GM12878 (cell line): ENCODE data around the gene CAB39L. TPM values are rescaled to one million over a fixed set of nuclear protein-coding genes. Genes with fewer than 3 reads are reported as not detected.

Source experiments
- ATAC-seq: fragments of 200-7000 bp; cut with Tn5 transposase; 3 replicates; pipeline ENCODE4 v1.9.1; 2020; ENCODE audit warnings: mild to moderate bottlenecking, moderate library complexity
- BruUV-seq: library from RNA; stranded (reverse); fragments of 400-500 nt; replicated peaks from 2 replicates; lab custom pipeline; 2021; lab: Mats Ljungman, UMichigan
- CTCF ChIA-PET: fragments of 300-600 bp; sonication (Branson Sonifier 250); formaldehyde crosslinking; extraction: SDS; loops from one replicate; lab custom pipeline; 2021; ENCODE audit warnings: inconsistent platforms; lab: Yijun Ruan, JAX
- POLR2A ChIA-PET: fragments of 350-600 bp; formaldehyde crosslinking; extraction: SDS; loops from one replicate; lab custom pipeline; 2021; ENCODE audit warnings: inconsistent platforms; lab: Charles Lee
- RAD21 ChIA-PET: fragments of 300-600 bp; sonication (Branson Sonifier 250); formaldehyde crosslinking; loops from one replicate; lab custom pipeline; 2023; ENCODE audit warnings: antibody characterized with exemption; ENCODE audit not compliant: unreplicated experiment; lab: Charles Lee
- SMC1A ChIA-PET: fragments of 300-600 bp; sonication (Branson Sonifier 250); formaldehyde crosslinking; loops from one replicate; lab custom pipeline; 2023; ENCODE audit not compliant: unreplicated experiment, uncharacterized antibody; lab: Charles Lee
- DNase-seq: peaks from one replicate; pipeline ENCODE4 v3.0.0-alpha.2; 2011; ENCODE audit warnings: low read depth, low spot score
- FAIRE-seq: peaks from 3 replicates; lab custom pipeline; 2011; peaks lifted over from hg19 to GRCh38; lab: Jason Lieb, UNC
- H2AFZ ChIP-seq: 2 replicates; pipeline ENCODE4 v1.6.0; 2011; ENCODE audit warnings: low read depth, low read length, control low read depth; ENCODE audit not compliant: control insufficient read depth
- H3K27ac ChIP-seq: 2 replicates; pipeline ENCODE4 v1.5.1; 2011; ENCODE audit warnings: control low read depth; ENCODE audit not compliant: control insufficient read depth, insufficient read depth
- H3K27me3 ChIP-seq, 2 experiments: replicated peaks in 1 of 2; 2 replicates each; pipeline versions ENCODE4 v1.6.0 to v1.6.1; 2011; ENCODE audit warnings: low read length in 1 of 2; ENCODE audit not compliant: control insufficient read depth in 2 of 2, insufficient read depth in 2 of 2
- H3K36me3 ChIP-seq, 2 experiments: 2 replicates each; pipeline ENCODE4 v1.5.1; 2011; ENCODE audit warnings: low read length in 1 of 2; ENCODE audit not compliant: control insufficient read depth in 2 of 2, insufficient read depth in 2 of 2
- H3K4me1 ChIP-seq: 2 replicates; pipeline ENCODE4 v1.6.1; 2011; ENCODE audit warnings: mild to moderate bottlenecking, low read length, moderate library complexity, mixed read lengths; ENCODE audit not compliant: control insufficient read depth, insufficient read depth
- H3K4me2 ChIP-seq: 2 replicates; pipeline ENCODE4 v1.6.0; 2011; ENCODE audit warnings: control low read depth; ENCODE audit not compliant: control insufficient read depth, insufficient read depth
- H3K4me3 ChIP-seq: fragments of 200-600 bp; sonication (generic); 2 replicates; pipeline ENCODE4 v1.5.1; 2016
- H3K79me2 ChIP-seq: 2 replicates; pipeline ENCODE4 v1.6.0; 2011; ENCODE audit warnings: low read length; ENCODE audit not compliant: control insufficient read depth, insufficient read depth
- H3K9ac ChIP-seq: 2 replicates; pipeline ENCODE4 v1.8.0; 2011; ENCODE audit warnings: low read length, control low read depth, mixed read lengths; ENCODE audit not compliant: control insufficient read depth, insufficient read depth
- H3K9me3 ChIP-seq: replicated peaks from 3 replicates; pipeline ENCODE4 v1.5.1; 2011; ENCODE audit warnings: mild to moderate bottlenecking, low read length; ENCODE audit not compliant: control insufficient read depth, insufficient read depth
- H4K20me1 ChIP-seq: 2 replicates; pipeline ENCODE4 v1.6.0; 2011; ENCODE audit not compliant: control insufficient read depth, insufficient read depth
- ATF7 ChIP-seq: fragments of 450-650 bp; IDR thresholded peaks from 2 replicates; pipeline ENCODE4 v1.6.1; 2016; ENCODE audit warnings: low read depth, mild to moderate bottlenecking
- BHLHE40 ChIP-seq, 2 experiments: fragments of 450-650 bp in 1 of 2; IDR thresholded peaks; 2 replicates each; pipeline ENCODE4 v1.6.1; 2011 to 2017; ENCODE audit warnings: low read depth in 2 of 2, borderline replicate concordance in 1 of 2, improper control_type of control experiment in 1 of 2, low read length in 1 of 2, mild to moderate bottlenecking in 1 of 2
- CREB1 ChIP-seq: IDR thresholded peaks from 2 replicates; pipeline ENCODE4 v1.6.1; 2012; ENCODE audit warnings: low read depth, mild to moderate bottlenecking, inconsistent platforms
- CUX1 ChIP-seq: IDR thresholded peaks from 2 replicates; pipeline ENCODE4 v1.6.1; 2012; ENCODE audit warnings: improper control_type of control experiment, low read depth, low read length; ENCODE audit not compliant: insufficient replicate concordance
- ESRRA ChIP-seq: IDR thresholded peaks from 2 replicates; pipeline ENCODE4 v1.6.1; 2012; ENCODE audit warnings: mild to moderate bottlenecking, low read length, improper control_type of control experiment
- JUNB ChIP-seq: IDR thresholded peaks from 2 replicates; pipeline ENCODE4 v1.6.1; 2016; ENCODE audit warnings: antibody characterized with exemption, mild to moderate bottlenecking
- KDM1A ChIP-seq: fragments of 200-600 bp; sonication (generic); IDR thresholded peaks from 2 replicates; pipeline ENCODE4 v1.6.1; 2016; ENCODE audit warnings: borderline replicate concordance
- MTA2 ChIP-seq: fragments of 450-650 bp; IDR thresholded peaks from 2 replicates; pipeline ENCODE4 v1.6.1; 2016; ENCODE audit warnings: low read depth, mild to moderate bottlenecking, moderate library complexity
- NR2F1 ChIP-seq: fragments of 450-650 bp; conservative IDR thresholded peaks from 2 replicates; pipeline ENCODE4 v1.6.1; 2017; ENCODE audit warnings: mild to moderate bottlenecking
- RB1 ChIP-seq: fragments of 450-650 bp; formaldehyde crosslinking; IDR thresholded peaks from 2 replicates; pipeline ENCODE4 v1.6.1; 2017; ENCODE audit warnings: mild to moderate bottlenecking, borderline replicate concordance
- SIX5 ChIP-seq: IDR thresholded peaks from 2 replicates; pipeline ENCODE4 v1.6.1; 2011; ENCODE audit warnings: mild to moderate bottlenecking, low read depth, low read length, moderate library complexity; ENCODE audit not compliant: severe bottlenecking
- SKIL ChIP-seq: fragments of 450-650 bp; IDR thresholded peaks from 2 replicates; pipeline ENCODE4 v1.6.1; 2017; ENCODE audit warnings: mild to moderate bottlenecking, low read depth, inconsistent platforms; ENCODE audit not compliant: poor library complexity, severe bottlenecking
- TBL1XR1 ChIP-seq: IDR thresholded peaks from 2 replicates; pipeline ENCODE4 v1.6.1; 2012; ENCODE audit warnings: low read depth, low read length, improper control_type of control experiment
- WGBS: methylation state at CpG from one replicate; pipeline ENCODE4 v1.1.6; 2016; ENCODE audit warnings: low lambda C conversion rate; ENCODE audit not compliant: insufficient replicate concordance, insufficient coverage; ENCODE audit errors: missing lambda C conversion rate; 5-methylcytosine and 5-hydroxymethylcytosine counted together
- in situ Hi-C: fragments of 300-500 bp; cut with MboI; formaldehyde crosslinking; loops from 9 replicates; pipeline ENCODE4 v1.14.3; 2018; ENCODE audit warnings: mixed read lengths
- intact Hi-C: fragments of 100-400 bp; cut with micrococcal nuclease; formaldehyde crosslinking; loops from one replicate; pipeline ENCODE4 v1.14.2; 2022; ENCODE audit not compliant: unreplicated experiment
- polyA plus RNA-seq, 11 experiments: library from polyadenylated mRNA; depleted of rRNA in 4 of 11; unstranded in 6 of 11; stranded (reverse) in 5 of 11; fragments of >200 nt; fragmentation: Nextera tagmentation in 4 of 11; fragmentation: Illumina TruSeq in 1 of 11; extraction: Ambion mirVana in 4 of 11; extraction: Trizol in 1 of 11; gene quantifications; 1 replicate in 1 of 11; 2 replicates in 10 of 11; pipeline versions ENCODE4 v1.2.1 to v1.2.3, GENCODE V29; 2011 to 2016; ENCODE audit warnings: inconsistent platforms in 2 of 11, missing spikeins in 2 of 11, low read depth in 1 of 11
- total RNA-seq, 4 experiments: library from RNA; depleted of rRNA in 3 of 4; stranded (reverse); fragments of >200 nt in 3 of 4; fragmentation: Illumina TruSeq in 1 of 4; extraction: Trizol in 1 of 4; gene quantifications; 2 replicates each; pipeline versions ENCODE4 v1.2.1 to v1.2.3, GENCODE V29; 2013 to 2021

CAB39L gene
- total and polyA plus RNA-seq, 10 of the 15 experiments (the other 5 are each of a cell fraction or from before 2014, with no cell fraction given): 0.88 to 3.0 (median 1.7) TPM

- ChIA-PET CTCF (interaction anchor here (3.9 kb wide), 1 partner anchor 309 kb away, joined by 42 read pairs; no protein-coding TSS in a partner anchor), RAD21 (interaction anchor here (2.5 kb wide), 1 partner anchor 308 kb away, joined by 9 read pairs; no protein-coding TSS in a partner anchor), SMC1A (interaction anchor here (3.6 kb wide), 1 partner anchor 309 kb away, joined by 22 read pairs; no protein-coding TSS in a partner anchor), POLR2A (no interaction called here)
- intact Hi-C loops (no loop called here), in situ Hi-C loops (no loop called here)
- no peak for ATAC-seq
- Histone ChIP-seq H4K20me1 (no peaks in the 10 kb centered on the region), H3K4me1 (peaks cover 3% of the 10 kb centered on the region; the same call in 1 of the 2 replicates), H3K4me2 (no peak overlapping the region), H3K9me3 (no peaks in the 10 kb centered on the region), H2AFZ (no peak overlapping the region), H3K9ac (no peak overlapping the region), H3K27ac (no peak overlapping the region), H3K79me2 (no peaks in the 10 kb centered on the region), H3K4me3 (no peak overlapping the region), H3K27me3 (no peaks in the 10 kb centered on the region), H3K36me3 (no peaks in the 10 kb centered on the region)
- 82% methylated on average over 7 of the region's 7 CpGs for WGBS
- DNase-seq: no peak
- no TSS peak for BruUV-seq
- FAIRE-seq: no peak
- TF ChIP-seq RB1 (no peak), MTA2 (no peak), SKIL (no peak), ESRRA (no peak), BHLHE40 (IDR thresholded peaks at IDR 0.05; ENCODE audit: borderline replicate concordance in 1 of 2, low read depth in 2 of 2, low read length in 1 of 2) (no peak), CUX1 (no peak), CREB1 (no peak), SIX5 (no peak), NR2F1 (no peak), KDM1A (no peak), ATF7 (no peak), JUNB (no peak), TBL1XR1 (no peak)
Observed at GRCh38 chr13:49298903-49299605, 144.8 kb downstream of the CAB39L start.
